GM19240 (cell line): ENCODE data around the gene RAN.
"Not testable (repeated sequence)": the region's sequence is repeated elsewhere in the genome, so short reads cannot be mapped to it uniquely, and the experiment has no call there.

Experiments
- DNase-seq: peaks from one replicate; pipeline ENCODE4 v3.0.0; 2011; ENCODE audit warnings: low spot score; ENCODE audit not compliant: insufficient read length

The RAN gene

GRCh38 chr12:130878193-130879185 lies 6.6 kb downstream of the RAN start:
- no peak for DNase-seq

- peak; percentile 40 for DNase-seq
Measured at GRCh38 chr12:130879212-130879686, 7.4 kb downstream of the RAN start.

GRCh38 chr12:130879781-130880389 lies 8.0 kb downstream of the RAN start:
- DNase-seq = no peak

GRCh38 chr12:130880411-130880885 lies 8.6 kb downstream of the RAN start:
- no peak for DNase-seq

- DNase-seq = no peak
Measured at GRCh38 chr12:130881046-130881445, 9.2 kb downstream of the RAN start.

GRCh38 chr12:130881548-130881947 lies 9.7 kb downstream of the RAN start:
- DNase-seq = no peak

- DNase-seq = not testable (repeated sequence)
Measured at GRCh38 chr12:130887190-130887589, 15.3 kb downstream of the RAN start.

- DNase-seq = no peak
Measured at GRCh38 chr12:130904064-130904463, 32.2 kb downstream of the RAN start.

- not testable (repeated sequence) for DNase-seq
Measured at GRCh38 chr12:130904936-130905455, 33.1 kb downstream of the RAN start.

GRCh38 chr12:130909111-130909510 lies 37.2 kb downstream of the RAN start:
- DNase-seq = no peak

- DNase-seq = no peak
Measured at GRCh38 chr12:130911193-130911592, 39.3 kb downstream of the RAN start.

- no peak for DNase-seq
Measured at GRCh38 chr12:130911933-130912332, 40.1 kb downstream of the RAN start.

- no peak for DNase-seq
Measured at GRCh38 chr12:130916241-130916911, 44.5 kb downstream of the RAN start.

- DNase-seq = no peak
Measured at GRCh38 chr12:130917607-130918006, 45.7 kb downstream of the RAN start.

GRCh38 chr12:130919086-130919485 lies 47.2 kb downstream of the RAN start:
- DNase-seq = no peak

- no peak for DNase-seq
Measured at GRCh38 chr12:130920119-130920703, 48.3 kb downstream of the RAN start.

- DNase-seq = no peak
Measured at GRCh38 chr12:130920723-130921381, 49.0 kb downstream of the RAN start.

- DNase-seq = no peak
Measured at GRCh38 chr12:130922511-130922953, 50.7 kb downstream of the RAN start.

- no peak for DNase-seq
Measured at GRCh38 chr12:130924966-130925665, 53.2 kb downstream of the RAN start.

- DNase-seq = no peak
Measured at GRCh38 chr12:130925666-130926015, 53.8 kb downstream of the RAN start.
